ENCODE data around the gene OR10G6. TPM values are rescaled to one million over a fixed set of nuclear protein-coding genes. Genes with fewer than 3 reads are reported as not detected.

OR10G6 gene, protein sequence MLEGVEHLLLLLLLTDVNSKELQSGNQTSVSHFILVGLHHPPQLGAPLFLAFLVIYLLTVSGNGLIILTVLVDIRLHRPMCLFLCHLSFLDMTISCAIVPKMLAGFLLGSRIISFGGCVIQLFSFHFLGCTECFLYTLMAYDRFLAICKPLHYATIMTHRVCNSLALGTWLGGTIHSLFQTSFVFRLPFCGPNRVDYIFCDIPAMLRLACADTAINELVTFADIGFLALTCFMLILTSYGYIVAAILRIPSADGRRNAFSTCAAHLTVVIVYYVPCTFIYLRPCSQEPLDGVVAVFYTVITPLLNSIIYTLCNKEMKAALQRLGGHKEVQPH
- total RNA-seq (2022; extraction: Qiagen RNA extraction), result not detected in 5 replicates

GRCh38 chr11:123995119-123995518 is at the start of gene OR10G6:
Gene OR10G6 (minus strand): TSS chr11:123995161. CDS start chr11:123995161, 0 bp downstream.

DNA sequence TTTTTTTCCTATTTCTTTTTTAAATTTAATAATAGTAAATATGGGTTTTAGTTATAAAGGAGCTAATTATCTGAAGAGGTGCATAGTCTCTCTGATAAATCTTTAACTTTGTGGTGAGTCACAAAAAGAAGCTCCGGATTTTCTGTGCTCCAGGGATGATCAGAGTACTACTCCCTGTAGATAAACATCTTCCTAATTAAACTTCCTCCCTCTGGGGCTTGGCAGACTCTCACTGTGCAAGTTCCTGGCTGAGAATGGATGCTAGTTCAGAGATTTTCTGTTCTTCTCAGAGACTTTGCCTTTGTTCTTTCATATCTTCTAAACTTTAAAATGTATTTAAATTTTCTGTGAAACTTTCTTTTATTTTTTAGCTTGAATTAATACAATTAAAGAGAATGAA is 46.3 kb upstream of the OR10G6 start, which contains the start of gene OR10G7:
OR10G7 (minus strand) TSS at position 72 of the 400 bp plus-strand sequence. CDS start 2,324 bp downstream, outside the sequence.

GRCh38 chr11:124026498-124026897 is 31.5 kb upstream of the OR10G6 start, which contains the start of gene OR10G8:
Gene OR10G8 (plus strand): TSS chr11:124026798. CDS start chr11:124029623, 2,825 bp downstream.

GRCh38 chr11:124012697-124013096 is 17.7 kb upstream of the OR10G6 start, which contains the start of gene OR10G4:
Gene OR10G4 (plus strand): TSS chr11:124012997. CDS start chr11:124015575, 2,578 bp downstream.

DNA sequence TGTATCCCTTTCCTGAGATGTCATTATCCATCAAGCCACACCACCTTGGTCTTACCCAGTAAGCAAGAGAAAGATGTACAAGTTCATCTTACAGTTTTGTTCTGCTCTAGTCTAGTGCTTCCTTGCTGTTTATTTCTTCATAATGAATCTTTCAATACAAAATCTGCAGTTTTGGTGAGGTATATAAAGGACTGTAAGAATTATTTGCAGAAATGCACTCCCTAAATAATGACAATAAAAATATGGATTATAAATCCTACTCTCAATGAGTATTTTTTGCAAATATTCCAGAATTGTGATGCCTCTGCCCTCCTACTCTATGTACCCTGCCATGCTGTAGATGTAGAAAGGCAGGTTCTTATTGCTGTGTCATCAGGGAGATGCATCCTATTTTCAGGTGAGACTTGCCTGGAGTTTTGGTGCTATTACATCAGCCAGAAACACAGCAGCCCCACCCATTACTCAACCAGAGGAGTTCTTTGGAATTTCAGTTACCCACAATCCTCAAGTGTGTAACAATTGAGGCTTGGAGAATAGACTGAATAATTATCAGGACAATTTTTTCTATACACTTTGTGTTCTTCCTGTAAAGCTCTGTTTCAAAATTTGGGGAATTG is 17.1 kb downstream of the OR10G6 start, which contains the start of gene OR10S1:
OR10S1 (minus strand) TSS at position 51 of the 617 bp plus-strand sequence. CDS start 117 bp downstream, outside the sequence.

Other genes starting within 250 kb of the OR10G6 start
- gene OR6X1, start 240.6 kb downstream of the OR10G6 start, total RNA-seq (2022; extraction: Qiagen RNA extraction), result not detected in 5 replicates
- gene OR6M1, start 188.8 kb downstream of the OR10G6 start, total RNA-seq (2022; extraction: Qiagen RNA extraction), result not detected in 5 replicates
- not detected in 5 replicates for gene TMEM225, start 109.5 kb downstream of the OR10G6 start, total RNA-seq (2022; extraction: Qiagen RNA extraction)
- gene OR8D4, start 93.0 kb downstream of the OR10G6 start, total RNA-seq (2022; extraction: Qiagen RNA extraction), result not detected in 5 replicates
- gene OR4D5, start 55.5 kb downstream of the OR10G6 start, total RNA-seq (2022; extraction: Qiagen RNA extraction), result not detected in 5 replicates
- gene OR6T1, start 51.3 kb downstream of the OR10G6 start, total RNA-seq (2022; extraction: Qiagen RNA extraction), result not detected in 5 replicates
- not detected in 5 replicates for gene OR10S1, start 17.4 kb downstream of the OR10G6 start, total RNA-seq (2022; extraction: Qiagen RNA extraction)
- not detected in 5 replicates for gene OR10G4, start 17.8 kb upstream of the OR10G6 start, total RNA-seq (2022; extraction: Qiagen RNA extraction)
- not detected in 5 replicates for gene OR10G9, start 27.9 kb upstream of the OR10G6 start, total RNA-seq (2022; extraction: Qiagen RNA extraction)
- not detected in 5 replicates for gene OR10G8, start 31.6 kb upstream of the OR10G6 start, total RNA-seq (2022; extraction: Qiagen RNA extraction)
- gene OR10G7, start 46.2 kb upstream of the OR10G6 start, total RNA-seq (2022; extraction: Qiagen RNA extraction), result not detected in 5 replicates
- 0.16 to 0.27 TPM (median 0.21 TPM) in 5 replicates for gene VWA5A, start 120.3 kb upstream of the OR10G6 start, total RNA-seq (2022; extraction: Qiagen RNA extraction)
- gene OR10D3, start 188.2 kb upstream of the OR10G6 start, total RNA-seq (2022; extraction: Qiagen RNA extraction), result not detected in 5 replicates
- gene OR8G1, start 245.9 kb upstream of the OR10G6 start, total RNA-seq (2022; extraction: Qiagen RNA extraction), result not detected in 5 replicates

Measured in A549 treated with AZD2906 at 1 μM for 4 hours (cell line).